ENCODE results near the gene PLEKHF1.

GRCh38 chr19:29617366-29618266 lies 47.6 kb upstream of the PLEKHF1 start:
- TF ChIP-seq ASH2L (IDR thresholded peaks at IDR 0.05; ENCODE audit: low read length): no peak
- TF ChIP-seq POLR2A (IDR thresholded peaks at IDR 0.05; ENCODE audit: control extremely low read depth in 1 of 2, low read depth in 2 of 2, low read length in 2 of 2): no peak
- TF ChIP-seq CBX5 (IDR thresholded peaks at IDR 0.05; ENCODE audit: low read depth, low read length): no peak
- no peak for TF ChIP-seq CTCF (IDR thresholded peaks at IDR 0.05; ENCODE audit: control extremely low read depth in 1 of 3, insufficient read depth in 1 of 3, low read depth in 1 of 3, low read length in 3 of 3)
- no peak for TF ChIP-seq SP4 (IDR thresholded peaks at IDR 0.05; ENCODE audit: low read length)
- no peak for TF ChIP-seq YY1 (IDR thresholded peaks at IDR 0.05; ENCODE audit: low read depth, low read length)
- no peak for TF ChIP-seq RAD21 (IDR thresholded peaks at IDR 0.05 in 1 of 2, conservative IDR thresholded peaks at IDR 0.05 in 1 of 2; ENCODE audit: low read depth in 2 of 2, low read length in 2 of 2)
- TF ChIP-seq SUZ12 (IDR thresholded peaks at IDR 0.05; ENCODE audit: low read length): no peak
- no peak for TF ChIP-seq CEBPB (IDR thresholded peaks at IDR 0.05; ENCODE audit: low read depth, low read length)

All from H1 (cell line).